Posterior vena cava (tissue), 2 donors: ENCODE measurements around the gene ATP6V0D1. TPM values are rescaled to one million over a fixed set of nuclear protein-coding genes. Genes with fewer than 3 reads are reported as not detected.

ENCODE experiments used
- DNase-seq: peaks from one replicate; pipeline ENCODE4 v3.0.0-alpha.2; 2020; ENCODE audit warnings: low spot score
- intact Hi-C, 2 donors: fragments of 100-400 bp; cut with DNase I; formaldehyde crosslinking; loops; one replicate each; pipeline versions ENCODE4 v1.14.1 to v1.14.2; 2022 to 2023
- total RNA-seq, 2 donors: library from RNA; stranded (reverse); fragmentation: NEBNext Ultra II Directional; extraction: Animal tissue kit (Norgen Biotek cat#: 25700); gene quantifications; one replicate each; pipeline ENCODE4 v1.2.1, GENCODE V29; 2021
- donor health status: DM: yes; HTN: yes; CAD: no.
- donor health status: DM: yes; HTN: yes; CAD: no.

The ATP6V0D1 gene
- total RNA-seq, 2 donors from 2014 or later: 56.7 to 73.4 TPM

GRCh38 chr16:67388591-67388990 is 92.4 kb downstream of the ATP6V0D1 start:
- no peak for DNase-seq

GRCh38 chr16:67388191-67388590 is 92.8 kb downstream of the ATP6V0D1 start:
- intact Hi-C loops: no loop called here
- DNase-seq: no peak

More at GRCh38 chr16:67388591-67388990, 92.4 kb downstream of the ATP6V0D1 start:
- intact Hi-C loops: no loop called here

Other genes starting within 250 kb of the ATP6V0D1 start
- gene FHOD1, start 233.7 kb downstream of the ATP6V0D1 start, total RNA-seq: 10 to 100 TPM; 23.8 to 32.9 TPM
- 1 to 10 TPM in 1 of 2 donors, under 1 TPM in 1; 0.57 to 1.1 TPM for gene SLC9A5, start 232.2 kb downstream of the ATP6V0D1 start, total RNA-seq
- gene PLEKHG4, start 201.6 kb downstream of the ATP6V0D1 start, total RNA-seq: 1 to 10 TPM; 3.2 to 5.4 TPM
- gene KCTD19, start 154.4 kb downstream of the ATP6V0D1 start, total RNA-seq: not detected
- gene LRRC36, start 154.3 kb downstream of the ATP6V0D1 start, total RNA-seq: under 1 TPM in 1 of 2 donors, not detected in 1; 0.56 TPM
- gene TPPP3, start 87.7 kb downstream of the ATP6V0D1 start, total RNA-seq: 10 to 100 TPM in 1 of 2 donors, 1 to 10 TPM in 1; 8.2 to 39.3 TPM
- gene ZDHHC1, start 64.7 kb downstream of the ATP6V0D1 start, total RNA-seq: 10 to 100 TPM; 10.7 to 11.3 TPM
- gene HSD11B2, start 50.0 kb downstream of the ATP6V0D1 start, total RNA-seq: 1 to 10 TPM in 1 of 2 donors, under 1 TPM in 1; 0.43 to 3.2 TPM
- not detected for gene AGRP, start 2.4 kb upstream of the ATP6V0D1 start, total RNA-seq
- gene RIPOR1, start 47.7 kb upstream of the ATP6V0D1 start, total RNA-seq: 100 to 1,000 TPM in 1 of 2 donors, 10 to 100 TPM in 1; 92.5 to 123 TPM
- gene CTCF, start 81.4 kb upstream of the ATP6V0D1 start, total RNA-seq: 10 to 100 TPM; 27.6 to 27.8 TPM
- gene CARMIL2, start 164.0 kb upstream of the ATP6V0D1 start, total RNA-seq: 1 to 10 TPM in 1 of 2 donors, under 1 TPM in 1; 0.67 to 1.8 TPM
- gene ACD, start 179.1 kb upstream of the ATP6V0D1 start, total RNA-seq: 10 to 100 TPM; 13.3 to 16.0 TPM
- 1 to 10 TPM; 2.9 to 4.6 TPM for gene PARD6A, start 179.8 kb upstream of the ATP6V0D1 start, total RNA-seq
- 10 to 100 TPM; 12.2 to 12.6 TPM for gene ENKD1, start 185.6 kb upstream of the ATP6V0D1 start, total RNA-seq
- gene C16orf86, start 185.7 kb upstream of the ATP6V0D1 start, total RNA-seq: 1 to 10 TPM; 2.7 to 4.8 TPM
- gene GFOD2, start 238.2 kb upstream of the ATP6V0D1 start, total RNA-seq: 10 to 100 TPM; 14.2 to 14.5 TPM